GM13977 (cell line): ENCODE data around the gene IKZF3.
"Not testable (repeated sequence)": the region's sequence is repeated elsewhere in the genome, so short reads cannot be mapped to it uniquely, and the experiment has no call there.

Experiments used
- DNase-seq: peaks from one replicate; pipeline ENCODE4 v3.0.0; 2012; ENCODE audit warnings: low spot score
- in situ Hi-C: fragments of 300-500 bp; cut with MboI; formaldehyde crosslinking; loops from one replicate; pipeline ENCODE4 v1.12.0; 2022; ENCODE audit warnings: low sequenced_read_pairs, low pct_unique_long_range_greater_than_20kb, mixed read lengths, inconsistent platforms; ENCODE audit not compliant: unreplicated experiment
- TF ChIP-seq, protein P1 (sequence below): IDR thresholded peaks from 2 replicates; pipeline ENCODE4 v1.5.1; 2012; ENCODE audit warnings: mild to moderate bottlenecking, control low read depth; ENCODE audit not compliant: insufficient read depth; ENCODE audit errors: extremely low read depth, missing control alignments

The IKZF3 gene

DNA sequence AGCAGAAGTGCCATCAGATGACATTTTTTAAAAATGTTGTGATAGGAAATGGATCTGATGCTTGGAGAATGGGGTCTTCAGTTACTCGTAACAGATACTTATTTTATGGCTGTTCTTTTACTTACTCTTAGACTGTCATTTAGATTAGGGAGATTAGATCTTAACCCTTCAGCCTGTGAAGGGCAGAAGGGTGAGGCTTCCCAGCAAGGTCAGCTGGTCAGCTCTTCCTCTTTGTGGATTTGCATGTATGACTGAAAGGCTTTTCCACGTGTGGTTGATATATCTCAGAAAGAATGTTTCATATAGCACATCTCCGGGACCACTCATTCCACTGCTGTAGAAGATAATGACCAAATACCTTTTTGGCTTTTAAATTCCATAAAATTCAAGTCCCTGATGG is 98.9 kb downstream of the IKZF3 start:
- in situ Hi-C loops: loop anchor here (5.0 kb wide), 1 partner anchor 97 kb away; the partner anchor contains the start of gene IKZF3
- TF ChIP-seq, protein P1, sequence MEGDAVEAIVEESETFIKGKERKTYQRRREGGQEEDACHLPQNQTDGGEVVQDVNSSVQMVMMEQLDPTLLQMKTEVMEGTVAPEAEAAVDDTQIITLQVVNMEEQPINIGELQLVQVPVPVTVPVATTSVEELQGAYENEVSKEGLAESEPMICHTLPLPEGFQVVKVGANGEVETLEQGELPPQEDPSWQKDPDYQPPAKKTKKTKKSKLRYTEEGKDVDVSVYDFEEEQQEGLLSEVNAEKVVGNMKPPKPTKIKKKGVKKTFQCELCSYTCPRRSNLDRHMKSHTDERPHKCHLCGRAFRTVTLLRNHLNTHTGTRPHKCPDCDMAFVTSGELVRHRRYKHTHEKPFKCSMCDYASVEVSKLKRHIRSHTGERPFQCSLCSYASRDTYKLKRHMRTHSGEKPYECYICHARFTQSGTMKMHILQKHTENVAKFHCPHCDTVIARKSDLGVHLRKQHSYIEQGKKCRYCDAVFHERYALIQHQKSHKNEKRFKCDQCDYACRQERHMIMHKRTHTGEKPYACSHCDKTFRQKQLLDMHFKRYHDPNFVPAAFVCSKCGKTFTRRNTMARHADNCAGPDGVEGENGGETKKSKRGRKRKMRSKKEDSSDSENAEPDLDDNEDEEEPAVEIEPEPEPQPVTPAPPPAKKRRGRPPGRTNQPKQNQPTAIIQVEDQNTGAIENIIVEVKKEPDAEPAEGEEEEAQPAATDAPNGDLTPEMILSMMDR: no peak
- no peak for DNase-seq

DNA sequence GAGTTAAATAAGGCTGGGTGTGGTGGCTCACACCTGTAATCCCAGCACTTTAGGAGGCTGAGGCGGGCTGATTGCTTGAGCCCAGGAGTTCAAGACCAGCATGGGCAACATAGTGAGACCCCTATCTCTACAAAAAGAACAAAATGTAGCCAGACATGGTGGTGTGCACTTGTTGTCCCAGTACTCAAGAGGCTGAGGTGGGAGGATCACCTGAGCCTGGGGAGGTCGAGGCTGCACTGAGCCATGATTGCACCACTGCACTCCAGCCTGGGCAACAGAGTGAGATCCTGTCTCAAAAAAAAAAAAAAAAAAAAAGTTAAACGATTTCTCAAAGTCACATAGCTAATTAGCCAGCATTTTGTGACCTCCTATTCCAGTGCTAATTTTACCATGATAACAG is 99.9 kb downstream of the IKZF3 start:
- in situ Hi-C loops, DNase-seq: not testable (repeated sequence)

DNA sequence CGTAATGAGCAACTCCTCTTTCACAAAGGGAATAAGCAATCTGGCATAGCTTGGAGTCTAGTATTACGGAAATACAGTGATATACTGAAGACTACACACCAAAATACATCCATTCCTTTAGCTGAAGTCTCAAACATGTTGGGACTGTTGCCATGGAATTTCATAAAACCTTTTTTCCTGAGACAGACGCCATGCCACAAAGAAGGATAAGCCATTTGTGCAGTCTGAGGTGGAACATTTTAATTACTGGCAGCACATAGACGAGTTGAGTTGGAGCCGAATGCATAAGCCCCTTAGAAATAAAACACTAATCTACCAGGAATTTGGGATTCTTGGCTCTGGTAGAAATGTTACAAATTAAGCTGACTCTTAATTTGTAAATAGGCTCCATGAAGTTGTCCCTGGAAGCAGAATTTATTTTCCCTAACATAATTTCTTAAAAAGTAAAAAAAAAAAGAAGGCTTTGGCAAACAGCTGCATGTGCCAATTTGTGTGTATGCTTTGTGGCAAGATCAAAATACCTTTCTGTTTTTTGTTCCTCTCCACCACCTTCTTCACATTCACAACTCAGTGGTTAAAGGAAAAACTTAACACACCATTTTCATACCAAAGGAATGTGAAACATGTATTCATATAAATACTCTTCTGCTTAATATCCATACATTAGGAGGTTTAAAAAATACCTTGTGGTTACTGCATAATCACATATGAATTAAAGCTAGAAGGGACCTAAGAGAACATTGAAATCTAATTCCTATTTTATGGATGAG is 100.9 kb downstream of the IKZF3 start:
- no peak for DNase-seq
- in situ Hi-C loops: no loop called here

DNA sequence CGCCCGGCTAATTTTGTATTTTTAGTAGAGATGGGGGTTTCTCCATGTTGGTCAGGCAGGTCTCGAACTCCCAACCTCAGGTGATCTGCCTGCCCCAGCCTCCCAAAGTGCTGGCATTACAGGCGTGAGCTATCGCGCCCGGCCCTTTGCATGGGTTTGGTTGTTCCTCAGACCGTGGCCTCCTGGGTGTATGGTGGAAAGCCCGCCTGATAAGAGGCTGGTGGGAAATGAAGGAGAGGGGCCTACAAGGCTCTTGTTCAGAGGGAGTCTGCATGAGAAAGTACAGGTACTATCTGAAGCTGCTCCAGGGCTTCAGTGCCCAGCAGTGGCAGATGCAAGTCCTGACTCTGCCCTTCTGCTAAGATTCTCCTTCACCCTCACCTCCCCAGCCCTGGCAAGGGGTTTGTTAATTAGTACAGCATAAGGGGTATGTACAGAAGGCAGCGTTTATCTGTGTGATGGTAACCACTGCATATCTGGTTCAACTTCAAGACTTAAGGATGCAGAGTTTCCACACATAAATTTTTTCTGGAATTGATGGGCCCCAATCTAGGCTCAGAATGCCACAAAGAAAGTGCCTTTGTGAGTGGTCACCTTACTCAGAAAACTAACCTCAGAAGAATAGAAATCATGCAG is 102.1 kb downstream of the IKZF3 start:
- DNase-seq: no peak
- in situ Hi-C loops: no loop called here
- TF ChIP-seq, protein P1: no peak

More for the DNA sequence above, 100.9 kb downstream of the IKZF3 start:
- TF ChIP-seq, protein P1: no peak

DNA sequence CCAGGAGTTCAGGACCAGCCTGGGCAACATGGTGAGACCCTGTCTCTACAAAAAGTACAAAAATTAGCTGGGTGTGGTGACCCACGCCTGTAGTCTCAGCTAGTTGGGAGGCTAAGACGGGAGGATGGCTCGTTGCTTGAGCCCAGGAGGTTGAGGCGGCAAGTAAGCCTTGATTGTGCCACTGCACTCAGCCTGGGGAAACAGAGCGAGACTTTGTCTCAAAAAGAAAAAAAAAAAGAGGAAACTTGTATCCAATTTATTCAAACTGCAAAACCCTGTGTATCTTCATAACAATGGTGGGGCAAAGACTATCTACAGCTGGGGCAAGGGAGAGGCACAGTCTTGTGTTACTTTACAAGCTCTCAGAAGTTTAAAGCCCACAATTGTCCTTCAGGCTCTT is 104.9 kb downstream of the IKZF3 start:
- in situ Hi-C loops: loop anchor here (10.0 kb wide), 1 partner anchor 134 kb away; the partner anchor contains the start of gene PPP1R1B
- DNase-seq: no peak
- TF ChIP-seq, protein P1: no peak

DNA sequence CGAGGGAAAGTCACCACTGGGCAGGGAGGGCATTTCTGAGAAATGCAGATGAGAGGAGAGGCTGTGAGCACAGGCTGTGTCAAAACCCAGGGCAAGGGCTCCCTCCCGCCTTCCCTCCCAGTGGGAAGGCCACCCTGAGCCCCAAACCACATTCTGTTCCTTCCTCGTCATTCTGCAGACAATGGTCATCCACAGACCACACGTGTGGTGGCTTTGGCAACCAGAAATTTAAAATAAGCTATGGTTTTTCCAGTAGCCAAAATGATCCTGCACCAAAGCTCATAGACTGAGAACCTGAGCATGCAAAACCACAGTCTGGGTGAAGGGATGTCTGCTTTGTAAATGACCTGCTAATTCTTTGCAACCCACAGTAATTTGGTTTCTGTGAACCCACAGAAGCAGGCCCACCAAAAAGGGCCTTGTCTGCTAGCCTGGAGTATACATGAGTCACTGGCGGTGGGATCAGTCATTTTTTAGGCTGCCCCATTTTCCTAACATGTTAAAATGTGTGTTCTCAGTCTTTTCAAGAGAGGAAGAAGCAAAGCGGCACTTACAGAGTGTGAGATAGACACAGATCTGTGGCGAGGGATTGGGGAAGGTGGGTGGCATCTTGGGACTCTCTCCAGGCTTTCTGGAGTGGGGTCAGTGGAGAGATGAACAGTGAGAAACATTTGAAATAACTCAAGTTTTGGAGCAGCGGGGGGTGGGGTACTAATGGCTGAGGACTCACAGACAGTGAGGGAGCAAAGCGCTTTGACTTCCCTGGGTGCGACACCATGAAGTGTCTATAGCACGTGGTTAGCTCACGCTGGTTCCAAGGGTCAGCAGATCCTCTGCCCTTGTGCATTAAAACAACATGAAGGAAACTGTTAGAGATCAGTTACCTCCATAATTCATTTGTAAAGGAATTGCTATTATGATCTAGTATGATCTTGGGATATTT is 105.9 kb downstream of the IKZF3 start:
- in situ Hi-C loops: loop anchor here (10.0 kb wide), 1 partner anchor 133 kb away; the partner anchor contains the start of gene PPP1R1B
- DNase-seq: peak; percentile 58

More for the DNA sequence above, 105.9 kb downstream of the IKZF3 start:
- TF ChIP-seq, protein P1: no peak
